Right ventricle myocardium inferior (tissue), 1 donor: ENCODE results near the gene TMPO. TPM values are rescaled to one million over a fixed set of nuclear protein-coding genes. Genes with fewer than 3 reads are reported as not detected.
"Not testable (repeated sequence)": the region's sequence is repeated elsewhere in the genome, so short reads cannot be mapped to it uniquely, and the experiment has no call there.

Experiments used
- ATAC-seq: fragments of 200-7000 bp; cut with Tn5 transposase; one replicate; pipeline ENCODE4 v1.9.1; 2020; ENCODE audit warnings: mild to moderate bottlenecking, moderate library complexity
- DNase-seq: peaks from one replicate; pipeline ENCODE4 v3.0.0; 2021; ENCODE audit errors: missing footprints
- intact Hi-C: fragments of 100-400 bp; cut with DNase I; formaldehyde crosslinking; loops from one replicate; pipeline ENCODE4 v1.11.0; 2022
- total RNA-seq: library from RNA; stranded (reverse); fragmentation: NEBNext Ultra II Directional; extraction: Animal tissue kit (Norgen Biotek cat#: 25700); gene quantifications from one replicate; pipeline ENCODE4 v1.2.1, GENCODE V29; 2021
- donor health status: DM: no; HTN: yes; CAD: no; lungs with severe emphysema.

TMPO gene
- total RNA-seq, 1 donor from 2014 or later = 15.6 TPM

GRCh38 chr12:98559666-98560065, 44.3 kb downstream of the TMPO start:
- intact Hi-C loops = no loop called here

GRCh38 chr12:98561846-98562245, 46.5 kb downstream of the TMPO start:
- no peak for DNase-seq
- ATAC-seq = no peak
- intact Hi-C loops = no loop called here

More at GRCh38 chr12:98559666-98560065, 44.3 kb downstream of the TMPO start:
- ATAC-seq (no peak), DNase-seq (no peak)

GRCh38 chr12:98572010-98572409, 56.6 kb downstream of the TMPO start:
- no peak for DNase-seq
- intact Hi-C loops = no loop called here
- no peak for ATAC-seq

GRCh38 chr12:98574110-98574509, 58.7 kb downstream of the TMPO start:
- no peak for ATAC-seq
- DNase-seq = no peak
- intact Hi-C loops = no loop called here

- ATAC-seq (no peak), DNase-seq (no peak)
- intact Hi-C loops = no loop called here
These were observed 59.6 kb downstream of the TMPO start for GRCh38 chr12:98575013-98575412.

- ATAC-seq, DNase-seq, intact Hi-C loops: not testable (repeated sequence)
These were observed 61.4 kb downstream of the TMPO start for GRCh38 chr12:98576795-98577194.

GRCh38 chr12:98578392-98578791, 63.0 kb downstream of the TMPO start:
- ATAC-seq (no peak), DNase-seq (no peak)
- intact Hi-C loops = no loop called here

- intact Hi-C loops = no loop called here
- no peak for ATAC-seq
- no peak for DNase-seq
These were observed 63.4 kb downstream of the TMPO start for GRCh38 chr12:98578821-98579220.

- ATAC-seq = no peak
- intact Hi-C loops = no loop called here
- no peak for DNase-seq
These were observed 64.0 kb downstream of the TMPO start for GRCh38 chr12:98579347-98579746.

GRCh38 chr12:98579835-98580234, 64.4 kb downstream of the TMPO start:
- intact Hi-C loops = no loop called here
- ATAC-seq (no peak), DNase-seq (no peak)

GRCh38 chr12:98580695-98581094, 65.3 kb downstream of the TMPO start:
- DNase-seq = no peak
- intact Hi-C loops = no loop called here
- no peak for ATAC-seq

- no peak for ATAC-seq
- intact Hi-C loops = no loop called here
- no peak for DNase-seq
These were observed 65.7 kb downstream of the TMPO start for GRCh38 chr12:98581101-98581500.

- ATAC-seq (no peak), DNase-seq (no peak)
- intact Hi-C loops = no loop called here
These were observed 66.7 kb downstream of the TMPO start for GRCh38 chr12:98582093-98582492.

GRCh38 chr12:98587084-98587483, 71.7 kb downstream of the TMPO start:
- intact Hi-C loops = no loop called here
- no peak for DNase-seq
- ATAC-seq = no peak

GRCh38 chr12:98591209-98591608, 75.8 kb downstream of the TMPO start:
- ATAC-seq (no peak), DNase-seq (no peak)
- intact Hi-C loops = no loop called here

GRCh38 chr12:98592825-98593322, 77.5 kb downstream of the TMPO start:
- intact Hi-C loops = loop anchor here (2.0 kb wide), 1 partner anchor 52 kb away; the partner anchor contains the start of genes APAF1 and IKBIP
- ATAC-seq = no peak
- no peak for DNase-seq

GRCh38 chr12:98593351-98594049, 78.1 kb downstream of the TMPO start, which contains the start of gene SLC25A3:
SLC25A3 (plus strand) TSS chr12:98593686; CDS start chr12:98593979, 293 bp downstream.
- intact Hi-C loops = loop anchor here (2.0 kb wide), 1 partner anchor 51 kb away; the partner anchor contains the start of genes APAF1 and IKBIP
- DNase-seq (peak; percentile 99), ATAC-seq (peak; percentile 99)

- peak; percentile 69 for ATAC-seq
- peak; percentile 78 for DNase-seq
- intact Hi-C loops = no loop called here
These were observed 78.9 kb downstream of the TMPO start for GRCh38 chr12:98594050-98594835.

- DNase-seq (no peak), ATAC-seq (no peak)
- intact Hi-C loops = no loop called here
These were observed 80.0 kb downstream of the TMPO start for GRCh38 chr12:98595243-98595988.
